ENCODE data around the gene PTGES.
A peak's percentile ranks its signal among the peaks of the same experiment; 100 is the strongest.

Gene PTGES

GRCh38 chr9:129701549-129701948, 51.3 kb downstream of the PTGES start:
- Histone ChIP-seq H2AFZ (ENCODE audit: low read depth, low read length) (no peak overlapping the region), H3K27ac (ENCODE audit: low read length, poor library complexity, severe bottlenecking) (no peak overlapping the region), H2BK12ac (ENCODE audit: low read length in 2 of 2) (peak overlapping the region in 1 of 2 experiments; percentile 15), H2BK5ac (ENCODE audit: low read depth, low read length, poor library complexity, severe bottlenecking) (no peak overlapping the region), H3K23ac (ENCODE audit: low read length in 2 of 2) (no peak overlapping the region), H3K79me1 (replicated peaks; ENCODE audit: low read length, poor library complexity, severe bottlenecking) (no peaks in the 10 kb centered on the region), H3K14ac (ENCODE audit: low read length in 2 of 2) (no peak overlapping the region), H4K8ac (ENCODE audit: low read length) (no peak overlapping the region), H4K91ac (ENCODE audit: low read length) (no peak overlapping the region), H3K9ac (ENCODE audit: low read length) (no peak overlapping the region), H3K18ac (ENCODE audit: low read depth in 1 of 2, low read length in 2 of 2) (no peak overlapping the region), H3K9me3 (ENCODE audit: control insufficient read depth, low read length) (no peaks in the 10 kb centered on the region), H3K4me1 (ENCODE audit: control insufficient read depth, insufficient read depth, low read depth, low read length) (peaks cover 16% of the 10 kb centered on the region), H3K36me3 (ENCODE audit: control insufficient read depth in 1 of 2, insufficient read depth in 2 of 2, low read depth in 1 of 2, low read length in 2 of 2) (peaks cover 0 to 9% of the 10 kb centered on the region in 2 experiments), H3K27me3 (ENCODE audit: control insufficient read depth in 1 of 2, insufficient read depth in 1 of 2, low read length in 2 of 2) (peaks cover 0 to 64% of the 10 kb centered on the region in 2 experiments), H2BK120ac (ENCODE audit: low read depth, low read length) (no peak overlapping the region), H2AK5ac (ENCODE audit: low read length, severe bottlenecking) (no peak overlapping the region), H3K4me2 (ENCODE audit: low read length, poor library complexity, severe bottlenecking) (no peak overlapping the region), H3K4ac (ENCODE audit: low read depth in 1 of 2, low read length in 2 of 2) (no peak overlapping the region), H2BK15ac (ENCODE audit: low read depth, poor library complexity, severe bottlenecking) (no peak overlapping the region), H3K4me3 (ENCODE audit: insufficient read depth in 1 of 2, low read depth in 1 of 2, low read length in 2 of 2) (no peak overlapping the region)
- DNase-seq: no peak
- WGBS: 90% methylated on average over 4 of the region's 5 CpGs

DNA sequence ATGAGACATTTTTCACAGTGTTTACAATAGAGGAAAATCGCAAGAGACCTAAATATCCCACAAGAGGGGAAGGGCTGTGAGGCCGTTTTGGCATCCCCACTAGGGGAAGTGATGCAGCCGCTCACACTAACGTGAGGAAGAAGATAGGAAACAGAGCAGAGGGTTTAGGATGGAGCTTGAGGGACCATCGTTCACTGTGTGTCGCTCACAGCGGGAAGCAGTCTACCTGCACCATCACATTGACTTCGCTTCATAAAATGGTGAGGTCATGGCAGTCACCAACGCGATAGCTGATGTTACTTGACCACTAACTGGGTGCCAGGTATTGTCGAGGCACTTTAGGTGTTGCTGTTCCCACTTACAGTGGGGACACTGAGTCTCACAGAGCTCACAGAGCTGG, 51.8 kb downstream of the PTGES start:
- Histone ChIP-seq H3K9ac (ENCODE audit: low read length) (no peak overlapping the region), H3K79me1 (replicated peaks; ENCODE audit: low read length, poor library complexity, severe bottlenecking) (no peaks in the 10 kb centered on the region), H2BK15ac (ENCODE audit: low read depth, poor library complexity, severe bottlenecking) (no peak overlapping the region), H3K14ac (ENCODE audit: low read length in 2 of 2) (no peak overlapping the region), H3K4ac (ENCODE audit: low read depth in 1 of 2, low read length in 2 of 2) (no peak overlapping the region), H3K18ac (ENCODE audit: low read depth in 1 of 2, low read length in 2 of 2) (peak overlapping the region in 1 of 2 experiments; percentile 63), H2BK12ac (ENCODE audit: low read length in 2 of 2) (peak overlapping the region in 1 of 2 experiments; percentile 51), H3K36me3 (ENCODE audit: control insufficient read depth in 1 of 2, insufficient read depth in 2 of 2, low read depth in 1 of 2, low read length in 2 of 2) (peaks cover 0 to 9% of the 10 kb centered on the region in 2 experiments), H4K91ac (ENCODE audit: low read length) (no peak overlapping the region), H2BK120ac (ENCODE audit: low read depth, low read length) (no peak overlapping the region), H2AFZ (ENCODE audit: low read depth, low read length) (no peak overlapping the region), H3K27me3 (ENCODE audit: control insufficient read depth in 1 of 2, insufficient read depth in 1 of 2, low read length in 2 of 2) (peaks cover 0 to 69% of the 10 kb centered on the region in 2 experiments), H3K4me1 (ENCODE audit: control insufficient read depth, insufficient read depth, low read depth, low read length) (peaks cover 16% of the 10 kb centered on the region), H3K9me3 (ENCODE audit: control insufficient read depth, low read length) (no peaks in the 10 kb centered on the region), H3K27ac (ENCODE audit: low read length, poor library complexity, severe bottlenecking) (no peak overlapping the region), H2AK5ac (ENCODE audit: low read length, severe bottlenecking) (no peak overlapping the region), H3K4me2 (ENCODE audit: low read length, poor library complexity, severe bottlenecking) (no peak overlapping the region), H3K23ac (ENCODE audit: low read length in 2 of 2) (no peak overlapping the region), H4K8ac (ENCODE audit: low read length) (no peak overlapping the region), H3K4me3 (ENCODE audit: insufficient read depth in 1 of 2, low read depth in 1 of 2, low read length in 2 of 2) (no peak overlapping the region), H2BK5ac (ENCODE audit: low read depth, low read length, poor library complexity, severe bottlenecking) (no peak overlapping the region)
- no peak for DNase-seq
- 90% methylated on average over 11 of the region's 11 CpGs for WGBS

DNA sequence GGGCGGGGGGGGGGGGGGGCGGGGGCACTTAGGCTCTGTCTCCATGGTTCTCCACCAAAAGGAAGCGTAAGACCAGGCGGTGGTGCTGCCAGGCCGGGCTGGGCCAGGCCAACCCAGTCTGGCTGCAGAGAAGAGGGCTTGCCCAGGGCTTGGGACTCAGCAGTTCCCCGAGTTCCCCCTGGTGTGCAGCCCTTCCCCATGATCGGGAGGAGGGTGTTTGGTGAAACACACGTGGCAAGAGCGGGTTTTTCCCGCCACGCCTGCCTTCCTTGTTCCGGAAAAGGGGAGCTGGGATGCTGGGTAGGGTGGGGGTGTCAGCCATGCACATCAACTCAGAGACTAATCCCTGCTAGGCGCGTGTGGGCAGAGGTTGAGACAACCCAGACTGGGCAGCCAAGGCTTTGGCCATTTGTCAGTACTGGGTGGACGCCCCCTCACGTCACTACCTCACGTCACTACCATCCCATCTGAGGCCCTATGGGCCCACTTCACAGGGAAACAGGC, 54.5 kb downstream of the PTGES start:
- no peak overlapping the region for H2AK5ac ChIP-seq (ENCODE audit: low read length, severe bottlenecking)
- H3K14ac ChIP-seq (ENCODE audit: low read length in 2 of 2): no peak overlapping the region
- H3K4ac ChIP-seq (ENCODE audit: low read depth in 1 of 2, low read length in 2 of 2): peak overlapping the region; percentile 46 to 50
- H3K27me3 ChIP-seq (ENCODE audit: control insufficient read depth in 1 of 2, insufficient read depth in 1 of 2, low read length in 2 of 2): peaks cover 0 to 74% of the 10 kb centered on the region in 2 experiments
- H2AFZ ChIP-seq (ENCODE audit: low read depth, low read length): no peak overlapping the region
- peaks cover 0 to 9% of the 10 kb centered on the region in 2 experiments for H3K36me3 ChIP-seq (ENCODE audit: control insufficient read depth in 1 of 2, insufficient read depth in 2 of 2, low read depth in 1 of 2, low read length in 2 of 2)
- H3K27ac ChIP-seq (ENCODE audit: low read length, poor library complexity, severe bottlenecking): no peak overlapping the region
- H3K9me3 ChIP-seq (ENCODE audit: control insufficient read depth, low read length): no peaks in the 10 kb centered on the region
- peak overlapping the region; percentile 77 for H2BK15ac ChIP-seq (ENCODE audit: low read depth, poor library complexity, severe bottlenecking)
- peak overlapping the region; percentile 5 for H4K8ac ChIP-seq (ENCODE audit: low read length)
- no peak for DNase-seq
- peak overlapping the region; percentile 14 for H4K91ac ChIP-seq (ENCODE audit: low read length)
- peak overlapping the region in 1 of 2 experiments; percentile 72 for H3K4me3 ChIP-seq (ENCODE audit: insufficient read depth in 1 of 2, low read depth in 1 of 2, low read length in 2 of 2)
- peak overlapping the region in 1 of 2 experiments; percentile 5 for H3K18ac ChIP-seq (ENCODE audit: low read depth in 1 of 2, low read length in 2 of 2)
- peak overlapping the region; percentile 49 to 52 for H2BK12ac ChIP-seq (ENCODE audit: low read length in 2 of 2)
- H3K79me1 ChIP-seq (replicated peaks; ENCODE audit: low read length, poor library complexity, severe bottlenecking): no peaks in the 10 kb centered on the region
- H2BK120ac ChIP-seq (ENCODE audit: low read depth, low read length): peak overlapping the region; percentile 94
- no peak overlapping the region for H2BK5ac ChIP-seq (ENCODE audit: low read depth, low read length, poor library complexity, severe bottlenecking)
- peak overlapping the region; percentile 97 for H3K9ac ChIP-seq (ENCODE audit: low read length)
- peaks cover 16% of the 10 kb centered on the region for H3K4me1 ChIP-seq (ENCODE audit: control insufficient read depth, insufficient read depth, low read depth, low read length)
- no peak overlapping the region for H3K4me2 ChIP-seq (ENCODE audit: low read length, poor library complexity, severe bottlenecking)
- no peak overlapping the region for H3K23ac ChIP-seq (ENCODE audit: low read length in 2 of 2)
- WGBS: 85% methylated on average over 11 of the region's 17 CpGs

DNA sequence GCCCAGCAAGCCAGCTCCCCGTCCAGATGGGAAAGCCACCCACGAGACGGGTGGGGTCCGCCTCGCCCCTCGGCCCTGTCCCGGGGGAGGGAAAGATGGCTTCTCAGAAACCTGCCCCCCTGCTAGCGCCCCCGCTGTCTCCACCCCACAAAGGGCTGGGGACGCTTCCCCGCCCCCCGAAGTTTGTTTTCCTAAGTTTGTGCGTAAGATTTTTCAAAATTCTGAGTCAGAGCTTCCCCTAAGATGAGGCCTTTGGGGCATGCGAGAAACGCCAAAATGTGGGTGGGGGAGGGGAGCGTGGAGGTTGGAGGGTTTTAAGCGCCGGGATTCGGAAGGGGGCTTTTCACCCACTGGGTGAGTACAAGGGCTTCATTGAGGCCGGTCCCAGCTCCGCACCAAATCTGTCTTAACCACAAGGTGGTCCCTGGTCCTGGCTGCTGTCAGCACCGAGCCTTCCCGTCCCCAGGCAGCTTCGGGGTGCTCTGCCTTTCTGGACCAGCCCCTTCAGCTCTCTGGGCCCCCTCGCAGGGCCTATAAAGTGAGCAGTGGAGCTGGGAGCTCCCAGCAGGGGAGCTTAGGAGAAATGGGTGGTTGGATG, 55.1 kb downstream of the PTGES start:
- Histone ChIP-seq H2BK15ac (ENCODE audit: low read depth, poor library complexity, severe bottlenecking) (peak overlapping the region; percentile 73), H3K9me3 (ENCODE audit: control insufficient read depth, low read length) (no peaks in the 10 kb centered on the region), H3K27ac (ENCODE audit: low read length, poor library complexity, severe bottlenecking) (no peak overlapping the region), H3K9ac (ENCODE audit: low read length) (peak overlapping the region; percentile 97), H2AFZ (ENCODE audit: low read depth, low read length) (peak overlapping the region; percentile 62), H3K27me3 (ENCODE audit: control insufficient read depth in 1 of 2, insufficient read depth in 1 of 2, low read length in 2 of 2) (peaks cover 0 to 68% of the 10 kb centered on the region in 2 experiments), H3K4me3 (ENCODE audit: insufficient read depth in 1 of 2, low read depth in 1 of 2, low read length in 2 of 2) (peak overlapping the region; percentile 45 to 69), H3K79me1 (replicated peaks; ENCODE audit: low read length, poor library complexity, severe bottlenecking) (no peaks in the 10 kb centered on the region), H2AK5ac (ENCODE audit: low read length, severe bottlenecking) (no peak overlapping the region), H3K4ac (ENCODE audit: low read depth in 1 of 2, low read length in 2 of 2) (peak overlapping the region; percentile 61 to 89), H3K36me3 (ENCODE audit: control insufficient read depth in 1 of 2, insufficient read depth in 2 of 2, low read depth in 1 of 2, low read length in 2 of 2) (peaks cover 0 to 9% of the 10 kb centered on the region in 2 experiments), H3K18ac (ENCODE audit: low read depth in 1 of 2, low read length in 2 of 2) (peak overlapping the region; percentile 73 to 91), H2BK12ac (ENCODE audit: low read length in 2 of 2) (peak overlapping the region in 1 of 2 experiments; percentile 12), H2BK5ac (ENCODE audit: low read depth, low read length, poor library complexity, severe bottlenecking) (no peak overlapping the region), H2BK120ac (ENCODE audit: low read depth, low read length) (peak overlapping the region; percentile 94), H3K14ac (ENCODE audit: low read length in 2 of 2) (peak overlapping the region in 1 of 2 experiments; percentile 79), H4K91ac (ENCODE audit: low read length) (peak overlapping the region; percentile 93), H3K23ac (ENCODE audit: low read length in 2 of 2) (no peak overlapping the region), H4K8ac (ENCODE audit: low read length) (peak overlapping the region; percentile 98), H3K4me2 (ENCODE audit: low read length, poor library complexity, severe bottlenecking) (peak overlapping the region; percentile 79), H3K4me1 (ENCODE audit: control insufficient read depth, insufficient read depth, low read depth, low read length) (peaks cover 16% of the 10 kb centered on the region)
- WGBS: 17% methylated on average over 21 of the region's 25 CpGs
- DNase-seq: peak; percentile 54

Measured in mesenchymal stem cell (in vitro differentiated cells and primary cell).